Smooth muscle cell (in vitro differentiated cells): ENCODE results near the gene IQCF5. TPM values are rescaled to one million over a fixed set of nuclear protein-coding genes. Genes with fewer than 3 reads are reported as not detected.
"Not testable (repeated sequence)": the region's sequence is repeated elsewhere in the genome, so short reads cannot be mapped to it uniquely, and the experiment has no call there.

Experiments used
- DNase-seq: peaks from one replicate; lab custom pipeline; 2025; ENCODE audit not compliant: unreplicated experiment; lab: John Stamatoyannopoulos, UW
- H2AFZ ChIP-seq: fragments of 200-600 bp; sonication (generic); 2 replicates; pipeline ENCODE4 v1.6.0; 2016; ENCODE audit warnings: antibody characterized with exemption, low read depth, mild to moderate bottlenecking
- H3F3A ChIP-seq: fragments of 200-600 bp; sonication (generic); 2 replicates; pipeline ENCODE4 v1.6.0; 2017; ENCODE audit warnings: antibody characterized with exemption, low read depth
- H3K27ac ChIP-seq: fragments of 200-600 bp; sonication (generic); 2 replicates; pipeline ENCODE4 v1.5.1; 2016; ENCODE audit warnings: low read depth, mild to moderate bottlenecking
- H3K27me3 ChIP-seq: fragments of 200-600 bp; sonication (generic); 2 replicates; pipeline ENCODE4 v1.6.1; 2016; ENCODE audit warnings: low read depth, mild to moderate bottlenecking
- H3K36me3 ChIP-seq: fragments of 200-600 bp; sonication (generic); 2 replicates; pipeline ENCODE4 v1.5.1; 2016; ENCODE audit warnings: low read depth
- H3K4me1 ChIP-seq: fragments of 200-600 bp; sonication (generic); 2 replicates; pipeline ENCODE4 v1.5.1; 2016; ENCODE audit warnings: low read depth
- H3K4me2 ChIP-seq: fragments of 200-600 bp; sonication (generic); 2 replicates; pipeline ENCODE4 v1.6.0; 2016; ENCODE audit warnings: mild to moderate bottlenecking
- H3K4me3 ChIP-seq: fragments of 200-600 bp; sonication (generic); 2 replicates; pipeline ENCODE4 v1.5.1; 2016; ENCODE audit warnings: mild to moderate bottlenecking
- H3K79me2 ChIP-seq: fragments of 200-600 bp; sonication (generic); 2 replicates; pipeline ENCODE4 v1.6.0; 2016; ENCODE audit warnings: low read depth, mild to moderate bottlenecking
- H3K9ac ChIP-seq: fragments of 200-600 bp; sonication (generic); 2 replicates; pipeline ENCODE4 v1.6.0; 2016; ENCODE audit warnings: low read depth
- H3K9me3 ChIP-seq: fragments of 200-600 bp; sonication (generic); replicated peaks from 2 replicates; pipeline ENCODE4 v1.5.1; 2016; ENCODE audit warnings: low read depth
- H4K20me1 ChIP-seq: fragments of 200-600 bp; sonication (generic); 2 replicates; pipeline ENCODE4 v1.6.0; 2016; ENCODE audit warnings: low read depth
- CTCF ChIP-seq: fragments of 200-600 bp; sonication (generic); IDR thresholded peaks from 2 replicates; pipeline ENCODE4 v1.5.1; 2017; ENCODE audit warnings: borderline replicate concordance, mild to moderate bottlenecking, antibody characterized with exemption; ENCODE audit not compliant: insufficient read depth, poor library complexity, severe bottlenecking
- WGBS: methylation state at CpG from one replicate; pipeline ENCODE4 v1.1.7; 2016; ENCODE audit warnings: low lambda C conversion rate; 5-methylcytosine and 5-hydroxymethylcytosine counted together
- polyA plus RNA-seq: library from polyadenylated mRNA; unstranded; fragments of >200 nt; fragmentation: Nextera tagmentation; extraction: Ambion mirVana; gene quantifications from 2 replicates; pipeline ENCODE4 v1.2.1, GENCODE V29; 2016
- total RNA-seq: library from RNA; depleted of rRNA; stranded (reverse); fragments of >200 nt; gene quantifications from 2 replicates; pipeline ENCODE4 v1.2.3, GENCODE V29; 2014

The IQCF5 gene
- total and polyA plus RNA-seq, 2 experiments from 2014 or later, result not detected

GRCh38 chr3:51873876-51874275 is 1.5 kb downstream of the IQCF5 start:
- H2AFZ ChIP-seq, result no peak overlapping the region
- no peaks in the 10 kb centered on the region for H4K20me1 ChIP-seq
- WGBS, result 98% methylated on average over 10 of the region's 10 CpGs
- no peak for TF ChIP-seq CTCF
- H3K4me2 ChIP-seq, result no peak overlapping the region
- no peak for DNase-seq
- no peak overlapping the region for H3K9ac ChIP-seq
- H3K27ac ChIP-seq, result no peak overlapping the region
- H3K36me3 ChIP-seq, result no peaks in the 10 kb centered on the region
- no peak overlapping the region for H3K4me3 ChIP-seq
- H3K27me3 ChIP-seq, result no peaks in the 10 kb centered on the region
- no peaks in the 10 kb centered on the region for H3K4me1 ChIP-seq
- H3K79me2 ChIP-seq, result no peaks in the 10 kb centered on the region
- H3K9me3 ChIP-seq, result no peaks in the 10 kb centered on the region
- H3F3A ChIP-seq, result no peaks in the 10 kb centered on the region

GRCh38 chr3:51873253-51873766 is 2.1 kb downstream of the IQCF5 start:
- DNase-seq, result no peak
- Histone ChIP-seq H3K4me3 (no peak overlapping the region), H4K20me1 (no peaks in the 10 kb centered on the region), H3K27me3 (no peaks in the 10 kb centered on the region), H3K9me3 (no peaks in the 10 kb centered on the region), H3K9ac (no peak overlapping the region), H3F3A (no peaks in the 10 kb centered on the region), H2AFZ (no peak overlapping the region), H3K27ac (no peak overlapping the region), H3K36me3 (no peaks in the 10 kb centered on the region), H3K4me2 (no peak overlapping the region), H3K79me2 (no peaks in the 10 kb centered on the region), H3K4me1 (no peaks in the 10 kb centered on the region)
- 86% methylated on average over 1 of the region's 1 CpG for WGBS
- TF ChIP-seq CTCF, result no peak

GRCh38 chr3:51869304-51869703 is 6.1 kb downstream of the IQCF5 start:
- Histone ChIP-seq H2AFZ (peak overlapping the region; percentile 35), H3K27me3 (no peaks in the 10 kb centered on the region), H3F3A (no peaks in the 10 kb centered on the region), H3K36me3 (no peaks in the 10 kb centered on the region), H3K79me2 (no peaks in the 10 kb centered on the region), H3K9me3 (no peaks in the 10 kb centered on the region), H3K4me3 (no peak overlapping the region), H3K9ac (no peak overlapping the region), H3K4me2 (no peak overlapping the region), H3K4me1 (no peaks in the 10 kb centered on the region), H3K27ac (no peak overlapping the region), H4K20me1 (no peaks in the 10 kb centered on the region)
- WGBS, result 13% methylated on average over 2 of the region's 2 CpGs
- no peak for TF ChIP-seq CTCF
- no peak for DNase-seq

GRCh38 chr3:51868896-51869295 is 6.5 kb downstream of the IQCF5 start:
- not testable (repeated sequence) for H3K79me2 ChIP-seq, H4K20me1 ChIP-seq, H3K4me1 ChIP-seq, H3K27ac ChIP-seq, H3K9me3 ChIP-seq, H3F3A ChIP-seq, DNase-seq, H3K36me3 ChIP-seq, H2AFZ ChIP-seq, H3K9ac ChIP-seq, H3K27me3 ChIP-seq, H3K4me3 ChIP-seq, H3K4me2 ChIP-seq
- 90% methylated on average over 1 of the region's 1 CpG for WGBS
